GM21737 (cell line): Measurements from ENCODE around the gene TRPC4AP.

ENCODE experiments used
- ATAC-seq: cut with Tn5 transposase; IDR thresholded peaks from one replicate; pipeline ENCODE4 v1.9.1; 2021; ENCODE audit warnings: mild to moderate bottlenecking, moderate library complexity; ENCODE audit not compliant: unreplicated experiment

TRPC4AP gene

GRCh38 chr20:35017099-35017835 is 75.3 kb downstream of the TRPC4AP start:
- no peak for ATAC-seq

- ATAC-seq, result no peak
Observed at GRCh38 chr20:35015863-35016193, 76.8 kb downstream of the TRPC4AP start.

GRCh38 chr20:35014537-35014936 is 78.1 kb downstream of the TRPC4AP start:
- ATAC-seq, result no peak

- ATAC-seq, result no peak
Observed at GRCh38 chr20:35013421-35014411, 78.9 kb downstream of the TRPC4AP start.

GRCh38 chr20:35012227-35013069 is 80.2 kb downstream of the TRPC4AP start:
- no peak for ATAC-seq

GRCh38 chr20:35011589-35012226 is 80.9 kb downstream of the TRPC4AP start:
- ATAC-seq, result no peak

GRCh38 chr20:35010405-35011192 is 82.0 kb downstream of the TRPC4AP start:
- ATAC-seq, result no peak

- ATAC-seq, result no peak
Observed at GRCh38 chr20:35009665-35010328, 82.8 kb downstream of the TRPC4AP start.

- no peak for ATAC-seq
Observed at GRCh38 chr20:35008411-35009342, 83.9 kb downstream of the TRPC4AP start.

GRCh38 chr20:35007891-35008290 is 84.7 kb downstream of the TRPC4AP start:
- no peak for ATAC-seq

GRCh38 chr20:35007413-35007812 is 85.2 kb downstream of the TRPC4AP start:
- no peak for ATAC-seq

GRCh38 chr20:35006531-35006971 is 86.1 kb downstream of the TRPC4AP start:
- ATAC-seq, result no peak

- no peak for ATAC-seq
Observed at GRCh38 chr20:35006009-35006408, 86.6 kb downstream of the TRPC4AP start.

- ATAC-seq, result no peak
Observed at GRCh38 chr20:35005463-35005961, 87.1 kb downstream of the TRPC4AP start.

- ATAC-seq, result no peak
Observed at GRCh38 chr20:35004749-35005462, 87.7 kb downstream of the TRPC4AP start.

- no peak for ATAC-seq
Observed at GRCh38 chr20:35004051-35004725, 88.4 kb downstream of the TRPC4AP start.
